SK-N-SH (cell line): ENCODE data around the gene RAB15. TPM values are rescaled to one million over a fixed set of nuclear protein-coding genes. Genes with fewer than 3 reads are reported as not detected.
A peak's percentile ranks its signal among the peaks of the same experiment; 100 is the strongest.

Experiments used
- CTCF ChIA-PET: fragments of 300-600, 350-600 bp; formaldehyde crosslinking; extraction: SDS; loops from one replicate; lab custom pipeline; 2021; lab: Yijun Ruan, JAX
- POLR2A ChIA-PET: fragments of 350-600 bp; sonication (Branson Sonifier 250); formaldehyde crosslinking; extraction: SDS; loops from one replicate; lab custom pipeline; 2020; ENCODE audit warnings: antibody characterized with exemption, inconsistent platforms; lab: Yijun Ruan, JAX
- DNase-seq: peaks from one replicate; pipeline ENCODE4 v3.0.0; 2012
- H2AFZ ChIP-seq: fragments of 200-600 bp; sonication (generic); 2 replicates; pipeline ENCODE4 v1.8.1; 2016; ENCODE audit warnings: antibody characterized with exemption, mild to moderate bottlenecking, low read depth
- H3F3A ChIP-seq: fragments of 200-600 bp; sonication (generic); replicated peaks from 2 replicates; pipeline ENCODE3; 2016; ENCODE audit warnings: antibody characterized with exemption, mild to moderate bottlenecking; ENCODE audit not compliant: insufficient read depth
- H3K27ac ChIP-seq, 2 experiments: fragments of 200-500 bp in 1 of 2; fragments of 200-600 bp in 1 of 2; sonication (Bioruptor generic) in 1 of 2; sonication (generic), shearing (Covaris generic) in 1 of 2; 2 replicates each; pipeline versions ENCODE4 v1.5.1 to v1.6.1; 2014 to 2016; ENCODE audit warnings: low read depth in 2 of 2, inconsistent platforms in 1 of 2, low read length in 1 of 2, mild to moderate bottlenecking in 1 of 2, mixed read lengths in 1 of 2
- H3K27me3 ChIP-seq: fragments of 200-600 bp; sonication (generic), shearing (Covaris generic); 2 replicates; pipeline ENCODE4 v1.6.1; 2016; ENCODE audit warnings: mixed run types; ENCODE audit not compliant: insufficient read depth
- H3K36me3 ChIP-seq, 2 experiments: fragments of 200-500 bp in 1 of 2; fragments of 200-600 bp in 1 of 2; sonication (Bioruptor generic) in 1 of 2; sonication (generic) in 1 of 2; replicated peaks in 1 of 2; 2 replicates each; pipeline versions ENCODE3 to v1.5.1; 2014 to 2016; ENCODE audit warnings: low read length in 1 of 2, mild to moderate bottlenecking in 1 of 2; ENCODE audit not compliant: insufficient read depth in 2 of 2, control insufficient read depth in 1 of 2
- H3K4me1 ChIP-seq, 2 experiments: fragments of 200-500 bp in 1 of 2; fragments of 200-600 bp in 1 of 2; sonication (Bioruptor generic) in 1 of 2; sonication (generic), shearing (Covaris generic) in 1 of 2; 2 replicates each; pipeline versions ENCODE4 v1.5.1 to v1.6.1; 2014 to 2016; ENCODE audit warnings: low read depth in 1 of 2, low read length in 1 of 2, mixed run types in 1 of 2; ENCODE audit not compliant: insufficient read depth in 2 of 2, control insufficient read depth in 1 of 2
- H3K4me2 ChIP-seq: fragments of 200-600 bp; sonication (generic), shearing (Covaris generic); 2 replicates; pipeline ENCODE4 v1.6.1; 2017; ENCODE audit warnings: mixed run types
- H3K4me3 ChIP-seq, 2 experiments: fragments of 200-500 bp in 1 of 2; fragments of 200-600 bp in 1 of 2; sonication (Bioruptor generic) in 1 of 2; sonication (generic), shearing (Covaris generic) in 1 of 2; 2 replicates each; pipeline versions ENCODE4 v1.5.1 to v1.8.1; 2014 to 2016; ENCODE audit warnings: low read depth in 2 of 2, inconsistent platforms in 1 of 2, low read length in 1 of 2, mild to moderate bottlenecking in 1 of 2, mixed read lengths in 1 of 2, moderate library complexity in 1 of 2
- H3K79me2 ChIP-seq: fragments of 200-600 bp; sonication (generic); 2 replicates; pipeline ENCODE4 v1.8.1; 2017; ENCODE audit warnings: mild to moderate bottlenecking; ENCODE audit not compliant: insufficient read depth
- H3K9ac ChIP-seq: fragments of 200-600 bp; sonication (generic); 2 replicates; pipeline ENCODE4 v1.6.1; 2017; ENCODE audit warnings: mixed run types
- H3K9me2 ChIP-seq: fragments of 200-600 bp; sonication (generic); 2 replicates; pipeline ENCODE4 v1.6.1; 2017; ENCODE audit warnings: mixed run types
- H3K9me3 ChIP-seq: fragments of 200-600 bp; sonication (generic); 2 replicates; pipeline ENCODE4 v1.6.1; 2017; ENCODE audit warnings: mixed run types, mild to moderate bottlenecking, moderate library complexity
- H4K20me1 ChIP-seq: fragments of 200-600 bp; sonication (generic); 2 replicates; pipeline ENCODE4 v1.6.1; 2017; ENCODE audit warnings: mild to moderate bottlenecking, mixed run types; ENCODE audit not compliant: insufficient read depth
- CHD2 ChIP-seq: fragments of 150-350 bp; IDR thresholded peaks from 2 replicates; pipeline ENCODE4 v1.6.1; 2018; ENCODE audit warnings: low read length; ENCODE audit not compliant: partially characterized antibody
- ELF1 ChIP-seq: IDR thresholded peaks from 2 replicates; pipeline ENCODE4 v1.4.0; 2012
- EP300 ChIP-seq, 2 experiments: IDR thresholded peaks; 2 replicates each; pipeline versions ENCODE4 v1.4.0 to v1.6.1; 2012; ENCODE audit warnings: borderline replicate concordance in 1 of 2, low read depth in 1 of 2, low read length in 1 of 2
- FOXJ3 ChIP-seq: sonication (generic); formaldehyde crosslinking; IDR thresholded peaks from 2 replicates; pipeline ENCODE4 v1.5.1; 2020; ENCODE audit warnings: mild to moderate bottlenecking, missing genetic modification reagents
- GATA2 ChIP-seq: sonication (generic); formaldehyde crosslinking; IDR thresholded peaks from 2 replicates; pipeline ENCODE4 v1.5.0; 2020; ENCODE audit warnings: mild to moderate bottlenecking, missing genetic modification reagents
- IRF3 ChIP-seq: fragments of 150-350 bp; IDR thresholded peaks from 2 replicates; pipeline ENCODE4 v1.6.1; 2016; ENCODE audit warnings: mild to moderate bottlenecking, low read depth, low read length
- MEF2A ChIP-seq: IDR thresholded peaks from 2 replicates; pipeline ENCODE4 v1.4.0; 2012; ENCODE audit warnings: low read depth, borderline replicate concordance
- NRF1 ChIP-seq: IDR thresholded peaks from 2 replicates; pipeline ENCODE4 v1.6.1; 2012; ENCODE audit warnings: low read depth, mild to moderate bottlenecking, low read length
- RAD21 ChIP-seq: IDR thresholded peaks from 2 replicates; pipeline ENCODE4 v1.6.1; 2012; ENCODE audit warnings: mild to moderate bottlenecking, low read length
- RFX5 ChIP-seq: IDR thresholded peaks from 2 replicates; pipeline ENCODE4 v1.6.1; 2012; ENCODE audit warnings: mild to moderate bottlenecking, improper control_type of control experiment, low read length
- SIN3A ChIP-seq: IDR thresholded peaks from 2 replicates; pipeline ENCODE4 v1.6.1; 2012; ENCODE audit warnings: low read depth, mild to moderate bottlenecking, low read length, moderate library complexity, borderline replicate concordance
- TCF12 ChIP-seq: IDR thresholded peaks from 2 replicates; pipeline ENCODE4 v1.4.0; 2012
- USF1 ChIP-seq: IDR thresholded peaks from 2 replicates; pipeline ENCODE4 v1.4.0; 2012; ENCODE audit warnings: low read depth, borderline replicate concordance
- USF2 ChIP-seq: fragments of 150-350 bp; IDR thresholded peaks from 2 replicates; pipeline ENCODE4 v1.6.1; 2017; ENCODE audit warnings: antibody characterized with exemption, low read length, low read depth, borderline replicate concordance
- YY1 ChIP-seq: IDR thresholded peaks from 2 replicates; pipeline ENCODE4 v1.4.0; 2012; ENCODE audit warnings: low read depth, mild to moderate bottlenecking
- ZBTB33 ChIP-seq: IDR thresholded peaks from 2 replicates; pipeline ENCODE4 v1.4.0; 2012; ENCODE audit warnings: low read depth, borderline replicate concordance
- WGBS: methylation state at CpG from one replicate; pipeline ENCODE4 v1.1.6; 2017; ENCODE audit warnings: low lambda C conversion rate; 5-methylcytosine and 5-hydroxymethylcytosine counted together
- polyA plus RNA-seq, 3 experiments: library from polyadenylated mRNA; depleted of rRNA; stranded (reverse); fragments of >200 nt; gene quantifications; 2 replicates each; pipeline ENCODE4 v1.2.3, GENCODE V29; 2012
- TF ChIP-seq, protein P1 (sequence below): fragments of 200-600 bp; sonication (generic); IDR thresholded peaks from 2 replicates; pipeline ENCODE4 v1.6.1; 2017; ENCODE audit warnings: antibody characterized with exemption, mild to moderate bottlenecking, moderate library complexity

RAB15 gene
- polyA plus RNA-seq, 1 of the 3 experiments (the other 2 are of a cell fraction): 14.2 TPM

- Histone ChIP-seq H3K4me1 (peaks cover 0 to 18% of the 10 kb centered on the region in 2 experiments; a peak in 1 of 4 replicates), H4K20me1 (no peaks in the 10 kb centered on the region), H3K9me2 (no peaks in the 10 kb centered on the region), H3K4me3 (no peak overlapping the region), H3K9me3 (no peaks in the 10 kb centered on the region), H3K9ac (no peak overlapping the region), H2AFZ (no peak overlapping the region), H3K79me2 (no peaks in the 10 kb centered on the region), H3K4me2 (no peak overlapping the region), H3K27ac (no peak overlapping the region), H3F3A (no peaks in the 10 kb centered on the region), H3K36me3 (no peaks in the 10 kb centered on the region), H3K27me3 (no peaks in the 10 kb centered on the region)
- peak; percentile 47 for DNase-seq
- WGBS: 67% methylated on average over 3 of the region's 5 CpGs
- CTCF ChIA-PET: interaction anchor here (0.8 to 4.0 kb wide), 10 partner anchors 8 to 142 kb away, joined by 3 to 14 read pairs (median 4); partner anchors contain the start of gene FNTB
- POLR2A ChIA-PET: interaction anchor here (0.6 kb wide), 1 partner anchor 20 kb away, joined by 3 read pairs; no protein-coding TSS in a partner anchor
- TF ChIP-seq NRF1 (no peak), GATA2 (CRISPR knock-in tag) (peak; percentile 54; the same call in 1 of the 2 replicates)
- TF ChIP-seq, protein P1, sequence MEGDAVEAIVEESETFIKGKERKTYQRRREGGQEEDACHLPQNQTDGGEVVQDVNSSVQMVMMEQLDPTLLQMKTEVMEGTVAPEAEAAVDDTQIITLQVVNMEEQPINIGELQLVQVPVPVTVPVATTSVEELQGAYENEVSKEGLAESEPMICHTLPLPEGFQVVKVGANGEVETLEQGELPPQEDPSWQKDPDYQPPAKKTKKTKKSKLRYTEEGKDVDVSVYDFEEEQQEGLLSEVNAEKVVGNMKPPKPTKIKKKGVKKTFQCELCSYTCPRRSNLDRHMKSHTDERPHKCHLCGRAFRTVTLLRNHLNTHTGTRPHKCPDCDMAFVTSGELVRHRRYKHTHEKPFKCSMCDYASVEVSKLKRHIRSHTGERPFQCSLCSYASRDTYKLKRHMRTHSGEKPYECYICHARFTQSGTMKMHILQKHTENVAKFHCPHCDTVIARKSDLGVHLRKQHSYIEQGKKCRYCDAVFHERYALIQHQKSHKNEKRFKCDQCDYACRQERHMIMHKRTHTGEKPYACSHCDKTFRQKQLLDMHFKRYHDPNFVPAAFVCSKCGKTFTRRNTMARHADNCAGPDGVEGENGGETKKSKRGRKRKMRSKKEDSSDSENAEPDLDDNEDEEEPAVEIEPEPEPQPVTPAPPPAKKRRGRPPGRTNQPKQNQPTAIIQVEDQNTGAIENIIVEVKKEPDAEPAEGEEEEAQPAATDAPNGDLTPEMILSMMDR: no peak; the same call in 1 of the 2 replicates
Measured at GRCh38 chr14:64960762-64961276, 11.3 kb downstream of the RAB15 start.

DNA sequence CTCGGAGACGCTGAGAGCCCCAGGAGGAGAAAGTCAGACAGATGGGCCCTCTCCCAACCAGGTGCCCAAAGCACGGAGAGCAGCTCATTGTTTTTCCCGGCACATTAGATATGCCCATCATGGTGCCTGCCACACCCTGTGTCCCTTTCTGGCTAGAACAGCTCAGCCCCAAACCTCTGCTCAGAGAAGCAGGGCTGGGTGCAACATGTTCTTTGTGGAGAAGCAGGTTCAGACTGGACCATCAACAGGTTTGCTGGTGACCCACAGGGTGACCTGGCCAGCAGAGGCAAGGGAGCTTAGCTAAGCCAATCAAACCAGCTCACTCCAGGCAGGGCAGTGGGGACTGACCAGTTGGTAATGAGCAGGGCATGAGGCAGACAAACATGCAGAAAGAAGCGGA is 13.4 kb downstream of the RAB15 start:
- CTCF ChIA-PET: interaction anchor here (1.2 to 4.0 kb wide), 3 partner anchors 26 to 67 kb away, joined by 3 to 14 read pairs (median 4); partner anchors contain the start of gene FNTB
- Histone ChIP-seq H3K36me3 (no peaks in the 10 kb centered on the region), H3K4me1 (peaks cover 0 to 26% of the 10 kb centered on the region in 2 experiments; a peak in 2 of 4 replicates), H2AFZ (no peak overlapping the region), H3K9me2 (no peaks in the 10 kb centered on the region), H3K9me3 (no peaks in the 10 kb centered on the region), H3K9ac (no peak overlapping the region), H4K20me1 (no peaks in the 10 kb centered on the region), H3K27me3 (no peaks in the 10 kb centered on the region), H3F3A (no peaks in the 10 kb centered on the region), H3K79me2 (no peaks in the 10 kb centered on the region), H3K27ac (no peak overlapping the region), H3K4me3 (no peak overlapping the region), H3K4me2 (no peak overlapping the region)
- DNase-seq: no peak
- POLR2A ChIA-PET: no interaction called here
- 100% methylated on average over 2 of the region's 5 CpGs for WGBS
- no peak for TF ChIP-seq CHD2
- TF ChIP-seq USF1: no peak
- no peak for TF ChIP-seq IRF3
- no peak for TF ChIP-seq MEF2A
- no peak for TF ChIP-seq USF2
- TF ChIP-seq YY1: no peak
- TF ChIP-seq ZBTB33: no peak
- no peak for TF ChIP-seq TCF12
- no peak for TF ChIP-seq ELF1
- TF ChIP-seq RFX5: no peak
- TF ChIP-seq RAD21: no peak
- TF ChIP-seq SIN3A: no peak
- no peak for TF ChIP-seq FOXJ3 (CRISPR knock-in tag)
- no peak for TF ChIP-seq EP300 (IDR thresholded peaks at IDR 0.05; ENCODE audit: borderline replicate concordance in 1 of 2, low read depth in 1 of 2, low read length in 1 of 2)
